H1 (cell line): Measurements from ENCODE around the gene CARD16. TPM values are rescaled to one million over a fixed set of nuclear protein-coding genes. Genes with fewer than 3 reads are reported as not detected.

Source experiments
- CTCF ChIP-seq, 3 experiments: IDR thresholded peaks; 1 replicate in 2 of 3; 2 replicates in 1 of 3; pipeline versions ENCODE4 v1.5.1 to v1.6.1; 2011; ENCODE audit warnings: low read length in 3 of 3, mild to moderate bottlenecking in 3 of 3, inconsistent platforms in 2 of 3, low read depth in 1 of 3, moderate library complexity in 1 of 3; ENCODE audit not compliant: insufficient read depth in 1 of 3; ENCODE audit errors: control extremely low read depth in 1 of 3
- EGR1 ChIP-seq: IDR thresholded peaks from 2 replicates; pipeline ENCODE4 v1.6.1; 2011; ENCODE audit warnings: low read depth, low read length, borderline replicate concordance
- POLR2AphosphoS5 ChIP-seq: IDR thresholded peaks from 2 replicates; pipeline ENCODE4 v1.6.1; 2011; ENCODE audit warnings: low read depth, low read length
- POU5F1 ChIP-seq: IDR thresholded peaks from 2 replicates; pipeline ENCODE4 v1.6.1; 2011; ENCODE audit warnings: low read depth, mild to moderate bottlenecking, low read length, moderate library complexity
- RFX5 ChIP-seq: IDR thresholded peaks from 2 replicates; pipeline ENCODE4 v1.6.1; 2011; ENCODE audit warnings: low read depth, low read length, improper control_type of control experiment, borderline replicate concordance
- TCF12 ChIP-seq: IDR thresholded peaks from 2 replicates; pipeline ENCODE4 v1.6.1; 2011; ENCODE audit warnings: low read depth, mild to moderate bottlenecking, low read length
- polyA plus RNA-seq, 7 experiments: library from polyadenylated mRNA; depleted of rRNA in 3 of 7; stranded (reverse) in 5 of 7; unstranded in 2 of 7; fragments of >200 nt in 5 of 7; fragments of 200-250 nt in 2 of 7; gene quantifications; 1 replicate in 5 of 7; 2 replicates in 1 of 7; 4 replicates in 1 of 7; pipeline versions ENCODE4 v1.2.1 to v1.2.3, GENCODE V29; 2011 to 2013; ENCODE audit warnings: missing spikeins in 2 of 7, mixed read lengths in 2 of 7
- total RNA-seq: library from RNA; stranded (reverse); fragmentation: NEBNext Ultra II Directional; extraction: Animal tissue kit (Norgen Biotek cat#: 25700); gene quantifications from 2 replicates; pipeline ENCODE4 v1.2.1, GENCODE V29; 2021
- TF ChIP-seq, protein P1 (sequence below): IDR thresholded peaks from 2 replicates; pipeline ENCODE4 v1.6.1; 2012; ENCODE audit warnings: low read length, inconsistent platforms

Gene CARD16
- total and polyA plus RNA-seq, 2 of the 8 experiments (the other 6 are each of a cell fraction or from before 2014, with no cell fraction given), result not detected

DNA sequence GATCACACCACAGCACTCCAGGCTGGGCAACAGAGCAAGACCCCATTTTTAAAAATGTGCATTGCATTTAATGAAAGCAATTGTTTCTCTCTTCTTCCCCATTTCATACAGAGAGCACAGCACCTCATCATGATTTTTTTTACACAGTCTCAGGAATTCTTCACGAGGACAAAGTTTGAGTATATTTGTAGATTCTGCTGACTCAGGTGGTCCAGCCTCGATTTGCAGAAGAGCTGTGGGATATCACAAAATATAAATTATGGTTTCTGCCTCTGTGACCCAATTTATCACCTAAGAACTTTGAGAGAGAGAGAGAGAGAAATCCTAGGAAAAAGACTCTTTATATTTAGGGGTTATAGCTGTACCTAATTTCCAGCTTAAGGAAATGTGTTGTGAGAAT lies 42.0 kb downstream of the CARD16 start (continued):
- no peak for TF ChIP-seq CTCF (IDR thresholded peaks at IDR 0.05; ENCODE audit: control extremely low read depth in 1 of 3, insufficient read depth in 1 of 3, low read depth in 1 of 3, low read length in 3 of 3)
- no peak for TF ChIP-seq POU5F1
- no peak for TF ChIP-seq EGR1
- TF ChIP-seq, protein P1, sequence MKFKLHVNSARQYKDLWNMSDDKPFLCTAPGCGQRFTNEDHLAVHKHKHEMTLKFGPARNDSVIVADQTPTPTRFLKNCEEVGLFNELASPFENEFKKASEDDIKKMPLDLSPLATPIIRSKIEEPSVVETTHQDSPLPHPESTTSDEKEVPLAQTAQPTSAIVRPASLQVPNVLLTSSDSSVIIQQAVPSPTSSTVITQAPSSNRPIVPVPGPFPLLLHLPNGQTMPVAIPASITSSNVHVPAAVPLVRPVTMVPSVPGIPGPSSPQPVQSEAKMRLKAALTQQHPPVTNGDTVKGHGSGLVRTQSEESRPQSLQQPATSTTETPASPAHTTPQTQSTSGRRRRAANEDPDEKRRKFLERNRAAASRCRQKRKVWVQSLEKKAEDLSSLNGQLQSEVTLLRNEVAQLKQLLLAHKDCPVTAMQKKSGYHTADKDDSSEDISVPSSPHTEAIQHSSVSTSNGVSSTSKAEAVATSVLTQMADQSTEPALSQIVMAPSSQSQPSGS, result no peak
- no peak for TF ChIP-seq RFX5
- no peak for TF ChIP-seq POLR2AphosphoS5
- TF ChIP-seq TCF12, result no peak
